GM12872 (cell line): ENCODE results near the gene SH3RF2.

ENCODE experiments used
- CTCF ChIP-seq: IDR thresholded peaks from 3 replicates; pipeline ENCODE4 v1.5.1; 2011; ENCODE audit warnings: low read depth, mild to moderate bottlenecking, low read length, moderate library complexity; ENCODE audit not compliant: insufficient read depth

Gene SH3RF2

GRCh38 chr5:146013761-146014160, 77.4 kb downstream of the SH3RF2 start:
- no peak for TF ChIP-seq CTCF

- no peak for TF ChIP-seq CTCF
These were observed 78.6 kb downstream of the SH3RF2 start for GRCh38 chr5:146015001-146015400.

- no peak for TF ChIP-seq CTCF
These were observed 80.5 kb downstream of the SH3RF2 start for GRCh38 chr5:146016764-146017484.

- TF ChIP-seq CTCF = no peak
These were observed 82.4 kb downstream of the SH3RF2 start for GRCh38 chr5:146018514-146019375.

- no peak for TF ChIP-seq CTCF
These were observed 83.7 kb downstream of the SH3RF2 start for GRCh38 chr5:146020100-146020499.

- TF ChIP-seq CTCF = no peak
These were observed 87.7 kb downstream of the SH3RF2 start for GRCh38 chr5:146024034-146024433.

- no peak for TF ChIP-seq CTCF
These were observed 88.8 kb downstream of the SH3RF2 start for GRCh38 chr5:146025114-146025680.
